IMR-90 (cell line): ENCODE results near the gene MATK. TPM values are rescaled to one million over a fixed set of nuclear protein-coding genes. Genes with fewer than 3 reads are reported as not detected.

ENCODE experiments used
- ATAC-seq: fragments of 200-7000 bp; cut with Tn5 transposase; 2 replicates; pipeline ENCODE4 v1.9.1; 2020; ENCODE audit warnings: low read depth, mild to moderate bottlenecking, moderate library complexity
- BruUV-seq: library from RNA; stranded (reverse); fragments of 400-500 nt; replicated peaks from 2 replicates; lab custom pipeline; 2021; lab: Mats Ljungman, UMichigan
- CTCF ChIA-PET: fragments of 300-600 bp; formaldehyde crosslinking; extraction: SDS; loops from one replicate; lab custom pipeline; 2021; ENCODE audit warnings: antibody characterized with exemption; lab: Yijun Ruan, JAX
- POLR2A ChIA-PET: fragments of 300-600 bp; sonication (Branson Sonifier 250); formaldehyde crosslinking; loops from one replicate; lab custom pipeline; 2022; ENCODE audit warnings: antibody characterized with exemption; ENCODE audit not compliant: unreplicated experiment; lab: Charles Lee
- DNase-seq: peaks from one replicate; pipeline ENCODE4 v3.0.0; 2013
- H2AFZ ChIP-seq: replicated peaks from 2 replicates; pipeline ENCODE3; 2013; ENCODE audit warnings: low read length, mild to moderate bottlenecking; ENCODE audit not compliant: poor library complexity
- H2AK5ac ChIP-seq: 2 replicates; pipeline ENCODE4 v1.6.1; 2013; ENCODE audit warnings: low read depth, low read length, inconsistent platforms
- H2AK9ac ChIP-seq: replicated peaks from 2 replicates; pipeline ENCODE3; 2013; ENCODE audit warnings: mild to moderate bottlenecking, low read depth, low read length, moderate library complexity; ENCODE audit not compliant: poor library complexity
- H2BK120ac ChIP-seq: 2 replicates; pipeline ENCODE4 v1.6.1; 2013; ENCODE audit warnings: low read depth, low read length, inconsistent platforms
- H2BK15ac ChIP-seq: 3 replicates; pipeline ENCODE4 v1.6.1; 2013; ENCODE audit warnings: low read depth, low read length, inconsistent platforms
- H2BK20ac ChIP-seq: 2 replicates; pipeline ENCODE4 v1.6.1; 2013; ENCODE audit warnings: low read depth, mild to moderate bottlenecking, inconsistent platforms, low read length, moderate library complexity
- H2BK5ac ChIP-seq: 2 replicates; pipeline ENCODE4 v1.6.1; 2013; ENCODE audit warnings: mild to moderate bottlenecking, low read depth, low read length, inconsistent platforms; ENCODE audit not compliant: poor library complexity, severe bottlenecking
- H3K14ac ChIP-seq: replicated peaks from 2 replicates; pipeline ENCODE4 v1.6.1; 2013; ENCODE audit warnings: low read depth, low read length, inconsistent platforms
- H3K18ac ChIP-seq: 2 replicates; pipeline ENCODE4 v1.6.1; 2013; ENCODE audit warnings: low read depth, low read length, control low read depth
- H3K23ac ChIP-seq: 2 replicates; pipeline ENCODE4 v1.6.1; 2013; ENCODE audit warnings: low read depth, low read length, inconsistent platforms
- H3K27ac ChIP-seq: 2 replicates; pipeline ENCODE4 v1.5.1; 2013; ENCODE audit warnings: mild to moderate bottlenecking, control low read depth, low read length; ENCODE audit not compliant: insufficient read depth
- H3K27me3 ChIP-seq: 2 replicates; pipeline ENCODE4 v1.6.1; 2013; ENCODE audit warnings: low read length; ENCODE audit not compliant: control insufficient read depth, insufficient read depth
- H3K36me3 ChIP-seq: 2 replicates; pipeline ENCODE4 v1.6.1; 2013; ENCODE audit warnings: low read length, mixed read lengths; ENCODE audit not compliant: control insufficient read depth, insufficient read depth
- H3K4ac ChIP-seq: 2 replicates; pipeline ENCODE4 v1.6.1; 2013; ENCODE audit warnings: low read depth, low read length, inconsistent platforms
- H3K4me1 ChIP-seq: 2 replicates; pipeline ENCODE4 v1.6.1; 2013; ENCODE audit warnings: low read length, mixed read lengths; ENCODE audit not compliant: control insufficient read depth, insufficient read depth
- H3K4me2 ChIP-seq: 2 replicates; pipeline ENCODE4 v1.6.1; 2013; ENCODE audit warnings: low read depth, mild to moderate bottlenecking, control low read depth, low read length, moderate library complexity
- H3K4me3 ChIP-seq: 2 replicates; pipeline ENCODE4 v1.5.1; 2013; ENCODE audit warnings: low read depth, mild to moderate bottlenecking, control low read depth, low read length, moderate library complexity; ENCODE audit not compliant: insufficient read depth
- H3K56ac ChIP-seq: 2 replicates; pipeline ENCODE4 v1.6.1; 2013; ENCODE audit warnings: low read length, inconsistent platforms; ENCODE audit not compliant: insufficient read depth; ENCODE audit errors: extremely low read depth
- H3K79me1 ChIP-seq, 2 experiments: 2 replicates each; pipeline ENCODE4 v1.6.1; 2013; ENCODE audit warnings: low read length in 2 of 2, inconsistent platforms in 1 of 2, low read depth in 1 of 2
- H3K9ac ChIP-seq: 2 replicates; pipeline ENCODE4 v1.6.1; 2013; ENCODE audit warnings: low read depth, low read length, control low read depth
- H3K9me1 ChIP-seq: 2 replicates; pipeline ENCODE4 v1.6.1; 2013; ENCODE audit warnings: low read length, inconsistent platforms; ENCODE audit not compliant: insufficient read depth
- H3K9me3 ChIP-seq: 2 replicates; pipeline ENCODE4 v1.6.1; 2013; ENCODE audit warnings: low read length; ENCODE audit not compliant: control insufficient read depth, insufficient read depth
- H4K20me1 ChIP-seq: 2 replicates; pipeline ENCODE4 v1.6.1; 2013; ENCODE audit warnings: low read length, inconsistent platforms; ENCODE audit not compliant: insufficient read depth
- H4K5ac ChIP-seq: 2 replicates; pipeline ENCODE4 v1.6.1; 2013; ENCODE audit warnings: mild to moderate bottlenecking, low read depth, low read length, control low read depth
- H4K8ac ChIP-seq, 2 experiments: 2 replicates each; pipeline ENCODE4 v1.6.1; 2013; ENCODE audit warnings: low read depth in 2 of 2, low read length in 2 of 2, control low read depth in 1 of 2, inconsistent platforms in 1 of 2
- H4K91ac ChIP-seq: 2 replicates; pipeline ENCODE4 v1.6.1; 2013; ENCODE audit warnings: low read depth, low read length, inconsistent platforms; ENCODE audit not compliant: insufficient read depth
- FOS ChIP-seq: fragments of 150-350 bp; IDR thresholded peaks from 2 replicates; pipeline ENCODE4 v1.6.1; 2016; ENCODE audit warnings: low read depth, low read length
- MAFK ChIP-seq: IDR thresholded peaks from 2 replicates; pipeline ENCODE4 v1.6.1; 2012; ENCODE audit warnings: low read depth, low read length, improper control_type of control experiment
- NFE2L2 ChIP-seq: fragments of 150-350 bp; IDR thresholded peaks from 2 replicates; pipeline ENCODE4 v1.6.1; 2016; ENCODE audit warnings: low read depth, mild to moderate bottlenecking, low read length
- WGBS, 2 experiments: methylation state at CpG; one replicate each; pipeline versions ENCODE4 v1.1.5 to v1.1.7; 2013; ENCODE audit warnings: missing lambda C conversion rate in 2 of 2; ENCODE audit not compliant: insufficient read length in 1 of 2; ENCODE audit errors: extremely low coverage in 2 of 2; 5-methylcytosine and 5-hydroxymethylcytosine counted together
- dilution Hi-C: fragments of 300-500 bp; cut with HindIII; formaldehyde crosslinking; loops from one replicate; pipeline ENCODE4 v1.14.3; 2018; ENCODE audit warnings: low sequenced_read_pairs; ENCODE audit not compliant: unreplicated experiment
- in situ Hi-C: fragments of 300-500 bp; cut with MboI; formaldehyde crosslinking; loops from 3 replicates; pipeline ENCODE4 v1.14.3; 2019; ENCODE audit warnings: low sequenced_read_pairs, inconsistent platforms, mixed read lengths
- intact Hi-C: fragments of 100-400 bp; cut with micrococcal nuclease; formaldehyde crosslinking; loops from 2 replicates; pipeline ENCODE4 v1.10.0; 2022
- polyA plus RNA-seq, 3 experiments: library from polyadenylated mRNA; depleted of rRNA; stranded (reverse); fragments of >200 nt; gene quantifications; 2 replicates each; pipeline ENCODE4 v1.2.3, GENCODE V29; 2012; ENCODE audit warnings: low replicate concordance in 1 of 3
- total RNA-seq: library from RNA; depleted of rRNA; stranded (reverse); fragments of >200 nt; gene quantifications from 2 replicates; pipeline ENCODE4 v1.2.3, GENCODE V29; 2012
- TF ChIP-seq, protein P1 (sequence below): fragments of 150-350 bp; IDR thresholded peaks from 2 replicates; pipeline ENCODE4 v1.6.1; 2016; ENCODE audit warnings: low read depth, mild to moderate bottlenecking, low read length, moderate library complexity, borderline replicate concordance

Gene MATK
- total and polyA plus RNA-seq, 2 of the 4 experiments (the other 2 are of a cell fraction): not detected

- H4K8ac ChIP-seq: no peak overlapping the region
- POLR2A ChIA-PET: no interaction called here
- H4K20me1 ChIP-seq: no peaks in the 10 kb centered on the region
- H3K56ac ChIP-seq: no peak overlapping the region; the same call in 1 of the 2 replicates
- no peak overlapping the region for H4K91ac ChIP-seq
- H4K5ac ChIP-seq: no peak overlapping the region
- H2AK9ac ChIP-seq: no peak overlapping the region
- peaks cover 2% of the 10 kb centered on the region; the same call in 1 of the 2 replicates for H3K9me3 ChIP-seq
- no peak for ATAC-seq
- no peak overlapping the region for H2AFZ ChIP-seq
- intact Hi-C loops: no loop called here
- H3K4me1 ChIP-seq: no peaks in the 10 kb centered on the region
- 80% methylated on average over 2 of the region's 8 CpGs; no CpG with 5 or more reads in 1 of the 2 experiments for WGBS, 2 experiments
- no peak overlapping the region for H2BK15ac ChIP-seq
- no peaks in the 10 kb centered on the region for H3K9me1 ChIP-seq
- BruUV-seq: no TSS peak
- H3K4me3 ChIP-seq: no peak overlapping the region
- H3K79me1 ChIP-seq: no peaks in the 10 kb centered on the region
- dilution Hi-C loops: no loop called here
- TF ChIP-seq NFE2L2: no peak
- no peak for TF ChIP-seq FOS
- TF ChIP-seq MAFK: no peak
- TF ChIP-seq, protein P1, sequence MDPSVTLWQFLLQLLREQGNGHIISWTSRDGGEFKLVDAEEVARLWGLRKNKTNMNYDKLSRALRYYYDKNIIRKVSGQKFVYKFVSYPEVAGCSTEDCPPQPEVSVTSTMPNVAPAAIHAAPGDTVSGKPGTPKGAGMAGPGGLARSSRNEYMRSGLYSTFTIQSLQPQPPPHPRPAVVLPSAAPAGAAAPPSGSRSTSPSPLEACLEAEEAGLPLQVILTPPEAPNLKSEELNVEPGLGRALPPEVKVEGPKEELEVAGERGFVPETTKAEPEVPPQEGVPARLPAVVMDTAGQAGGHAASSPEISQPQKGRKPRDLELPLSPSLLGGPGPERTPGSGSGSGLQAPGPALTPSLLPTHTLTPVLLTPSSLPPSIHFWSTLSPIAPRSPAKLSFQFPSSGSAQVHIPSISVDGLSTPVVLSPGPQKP: no peak
- H3K23ac ChIP-seq: no peak overlapping the region
- in situ Hi-C loops: no loop called here
- H3K4me2 ChIP-seq: no peak overlapping the region
- no peak overlapping the region for H3K18ac ChIP-seq
- peaks cover 7% of the 10 kb centered on the region for H3K27me3 ChIP-seq
- H3K4ac ChIP-seq: no peak overlapping the region
- no peak overlapping the region for H2BK20ac ChIP-seq
- H2BK5ac ChIP-seq: no peak overlapping the region
- CTCF ChIA-PET: no interaction called here
- no peak for DNase-seq
- H3K36me3 ChIP-seq: peaks cover 4% of the 10 kb centered on the region; the same call in 1 of the 2 replicates
- H2BK120ac ChIP-seq: no peak overlapping the region
- no peak overlapping the region for H3K14ac ChIP-seq
- H2AK5ac ChIP-seq: no peak overlapping the region
- no peak overlapping the region for H3K9ac ChIP-seq
- no peak overlapping the region for H3K27ac ChIP-seq
Measured at GRCh38 chr19:3745363-3746045, 40.7 kb downstream of the MATK start.
